Mammary epithelial cell (primary cell): ENCODE data around the gene FOLR3.

Experiments used
- CTCF ChIP-seq, 2 donors: IDR thresholded peaks in 1 of 2; conservative IDR thresholded peaks in 1 of 2; 2 replicates each; pipeline ENCODE4 v1.5.1; 2011 to 2012; ENCODE audit warnings: inconsistent platforms in 2 of 2, low read length in 2 of 2, mild to moderate bottlenecking in 2 of 2, control low read depth in 1 of 2, low read depth in 1 of 2; ENCODE audit not compliant: insufficient read depth in 1 of 2; ENCODE audit errors: extremely low read depth in 1 of 2
- EZH2 ChIP-seq: IDR thresholded peaks from 2 replicates; pipeline ENCODE4 v1.6.1; 2012; ENCODE audit warnings: low read length, inconsistent platforms, borderline replicate concordance

- no peak for TF ChIP-seq EZH2
- TF ChIP-seq CTCF (conservative IDR thresholded peaks at IDR 0.05 in 1 of 2, IDR thresholded peaks at IDR 0.05 in 1 of 2; ENCODE audit: extremely low read depth in 1 of 2, insufficient read depth in 1 of 2, low read depth in 1 of 2, low read length in 2 of 2) = no peak
Measured at GRCh38 chr11:72138821-72139390, 3.4 kb downstream of the FOLR3 start.
